K562 (cell line): ENCODE data around the gene DGLUCY. TPM values are rescaled to one million over a fixed set of nuclear protein-coding genes. Genes with fewer than 3 reads are reported as not detected.

Experiments used
- ATAC-seq: fragments of 200-7000 bp; cut with Tn5 transposase; 3 replicates; pipeline ENCODE4 v1.9.1; 2020; ENCODE audit warnings: moderate library complexity
- BruUV-seq: library from RNA; stranded (reverse); fragments of 400-500 nt; replicated peaks from 2 replicates; lab custom pipeline; 2021; lab: Mats Ljungman, UMichigan
- CTCF ChIA-PET: fragments of 300-600 bp; formaldehyde crosslinking; extraction: SDS; loops from one replicate; lab custom pipeline; 2021; ENCODE audit warnings: low intra/inter-chr PET ratio; lab: Yijun Ruan, JAX
- POLR2A ChIA-PET: fragments of 300-600, 350-650 bp; sonication (Branson Sonifier 250); formaldehyde crosslinking; extraction: SDS; loops from one replicate; lab custom pipeline; 2021; ENCODE audit warnings: antibody characterized with exemption, inconsistent platforms; lab: Yijun Ruan, JAX
- DNase-seq, 4 experiments: peaks; one replicate each; pipeline versions ENCODE4 v3.0.0 to v3.0.0-alpha.2; 2011 to 2018; ENCODE audit warnings: low spot score in 3 of 4, mixed read lengths in 3 of 4; ENCODE audit errors: extremely low read depth in 1 of 4
- FAIRE-seq: peaks from 2 replicates; lab custom pipeline; 2011; peaks lifted over from hg19 to GRCh38; lab: Jason Lieb, UNC
- H2AFZ ChIP-seq: 2 replicates; pipeline ENCODE4 v1.6.0; 2011; ENCODE audit warnings: low read depth, low read length, control low read depth, inconsistent platforms
- H3K27ac ChIP-seq: fragments of 200-600 bp; 3 replicates; pipeline ENCODE4 v1.8.0; 2011; ENCODE audit warnings: low read depth, mild to moderate bottlenecking, control low read depth, inconsistent platforms, low read length, moderate library complexity, mixed read lengths; ENCODE audit errors: extremely low read depth
- H3K27me3 ChIP-seq, 2 experiments: fragments of 300-600 bp in 1 of 2; 2 replicates in 1 of 2; 3 replicates in 1 of 2; pipeline versions ENCODE4 v1.6.0 to v1.8.0; 2011; ENCODE audit warnings: inconsistent platforms in 2 of 2, low read length in 2 of 2, mild to moderate bottlenecking in 1 of 2, mixed read lengths in 1 of 2, moderate library complexity in 1 of 2; ENCODE audit not compliant: control insufficient read depth in 2 of 2, insufficient read depth in 2 of 2
- H3K36me3 ChIP-seq: fragments of 300-600 bp; 3 replicates; pipeline ENCODE4 v1.8.0; 2011; ENCODE audit warnings: mild to moderate bottlenecking, low read length, inconsistent platforms; ENCODE audit not compliant: control insufficient read depth, insufficient read depth
- H3K4me1 ChIP-seq, 2 experiments: fragments of 200-600 bp in 1 of 2; replicated peaks in 1 of 2; 2 replicates in 1 of 2; 3 replicates in 1 of 2; pipeline versions ENCODE4 v1.5.1 to v1.8.0; 2011; ENCODE audit warnings: inconsistent platforms in 2 of 2, low read length in 2 of 2, mild to moderate bottlenecking in 1 of 2, mixed read lengths in 1 of 2, moderate library complexity in 1 of 2; ENCODE audit not compliant: control insufficient read depth in 2 of 2, insufficient read depth in 2 of 2
- H3K4me2 ChIP-seq: 2 replicates; pipeline ENCODE4 v1.6.1; 2011; ENCODE audit warnings: low read length, control low read depth, inconsistent platforms, mixed read lengths; ENCODE audit not compliant: insufficient read depth
- H3K4me3 ChIP-seq: fragments of 200-600 bp; sonication (generic), shearing (Covaris generic); 2 replicates; pipeline ENCODE4 v1.5.1; 2016; ENCODE audit warnings: control low read depth, inconsistent platforms
- H3K79me2 ChIP-seq: fragments of 200-600 bp; 3 replicates; pipeline ENCODE4 v1.8.0; 2011; ENCODE audit warnings: low read length, inconsistent platforms; ENCODE audit not compliant: control insufficient read depth, insufficient read depth
- H3K9ac ChIP-seq, 2 experiments: 2 replicates each; pipeline versions ENCODE4 v1.6.0 to v1.6.1; 2011; ENCODE audit warnings: low read depth in 2 of 2, low read length in 2 of 2, control low read depth in 1 of 2, inconsistent platforms in 1 of 2, mild to moderate bottlenecking in 1 of 2, mixed read lengths in 1 of 2; ENCODE audit not compliant: insufficient read depth in 1 of 2
- H3K9me1 ChIP-seq: one replicate; pipeline ENCODE4 v1.6.0; 2011; ENCODE audit warnings: inconsistent platforms, mild to moderate bottlenecking, low read length, moderate library complexity; ENCODE audit not compliant: control insufficient read depth, insufficient read depth
- H3K9me3 ChIP-seq: replicated peaks from 2 replicates; pipeline ENCODE4 v1.5.1; 2011; ENCODE audit warnings: low read depth, low read length, inconsistent platforms; ENCODE audit not compliant: control insufficient read depth, insufficient read depth
- H4K20me1 ChIP-seq: replicated peaks from 2 replicates; pipeline ENCODE4 v1.6.1; 2011; ENCODE audit warnings: low read length, inconsistent platforms, mixed read lengths; ENCODE audit not compliant: control insufficient read depth, insufficient read depth
- POLR2G ChIP-seq: fragments of 200-400 bp; formaldehyde crosslinking; IDR thresholded peaks from 2 replicates; pipeline ENCODE4 v1.6.1; 2017; ENCODE audit warnings: low read depth, mild to moderate bottlenecking, antibody characterized with exemption, low read length, moderate library complexity
- SRSF9 ChIP-seq: fragments of 200-400 bp; formaldehyde crosslinking; IDR thresholded peaks from 2 replicates; pipeline ENCODE4 v1.6.1; 2017; ENCODE audit warnings: low read depth, low read length, borderline replicate concordance
- ZC3H4 ChIP-seq: sonication (generic); formaldehyde crosslinking; IDR thresholded peaks from 2 replicates; pipeline ENCODE4 v1.9.0; 2021; ENCODE audit warnings: missing genetic modification reagents, borderline replicate concordance
- ZNF121 ChIP-seq: sonication (generic); formaldehyde crosslinking; conservative IDR thresholded peaks from 2 replicates; pipeline ENCODE4 v1.8.0; 2022; ENCODE audit warnings: missing genetic modification reagents
- WGBS: fragments of 100-300 bp; shearing (Covaris generic); methylation state at CpG from one replicate; pipeline ENCODE4 v1.1.6; 2016; ENCODE audit warnings: low coverage, mixed read lengths; ENCODE audit not compliant: insufficient coverage; ENCODE audit errors: missing lambda C conversion rate; 5-methylcytosine and 5-hydroxymethylcytosine counted together
- in situ Hi-C: fragments of 300-500 bp; cut with MboI; formaldehyde crosslinking; loops from 4 replicates; pipeline ENCODE4 v1.15.0; 2018; ENCODE audit warnings: inconsistent platforms, mixed read lengths
- intact Hi-C: fragments of 100-400 bp; cut with micrococcal nuclease; formaldehyde crosslinking; loops from 2 replicates; pipeline ENCODE4 v1.14.2; 2022
- polyA plus RNA-seq, 8 experiments: library from polyadenylated mRNA; depleted of rRNA in 4 of 8; stranded (reverse) in 5 of 8; unstranded in 3 of 8; fragments of >200 nt; fragmentation: Nextera tagmentation in 2 of 8; fragmentation: Illumina TruSeq in 1 of 8; extraction: Ambion mirVana in 2 of 8; extraction: Trizol in 1 of 8; gene quantifications; 2 replicates each; pipeline versions ENCODE4 v1.2.1 to v1.2.3, GENCODE V29; 2011 to 2014; ENCODE audit warnings: inconsistent platforms in 1 of 8, missing spikeins in 1 of 8
- total RNA-seq, 7 experiments: library from RNA; depleted of rRNA in 6 of 7; stranded (reverse); fragments of >200 nt in 6 of 7; fragmentation: Illumina TruSeq in 2 of 7; extraction: Trizol in 2 of 7; gene quantifications; 2 replicates each; pipeline versions ENCODE4 v1.2.1 to v1.2.3, GENCODE V29; 2011 to 2021; ENCODE audit warnings: low replicate concordance in 1 of 7

DGLUCY gene
- total and polyA plus RNA-seq, 9 of the 15 experiments (the other 6 are each of a cell fraction or from before 2014, with no cell fraction given): 9.9 to 28.4 (median 21.0) TPM

DNA sequence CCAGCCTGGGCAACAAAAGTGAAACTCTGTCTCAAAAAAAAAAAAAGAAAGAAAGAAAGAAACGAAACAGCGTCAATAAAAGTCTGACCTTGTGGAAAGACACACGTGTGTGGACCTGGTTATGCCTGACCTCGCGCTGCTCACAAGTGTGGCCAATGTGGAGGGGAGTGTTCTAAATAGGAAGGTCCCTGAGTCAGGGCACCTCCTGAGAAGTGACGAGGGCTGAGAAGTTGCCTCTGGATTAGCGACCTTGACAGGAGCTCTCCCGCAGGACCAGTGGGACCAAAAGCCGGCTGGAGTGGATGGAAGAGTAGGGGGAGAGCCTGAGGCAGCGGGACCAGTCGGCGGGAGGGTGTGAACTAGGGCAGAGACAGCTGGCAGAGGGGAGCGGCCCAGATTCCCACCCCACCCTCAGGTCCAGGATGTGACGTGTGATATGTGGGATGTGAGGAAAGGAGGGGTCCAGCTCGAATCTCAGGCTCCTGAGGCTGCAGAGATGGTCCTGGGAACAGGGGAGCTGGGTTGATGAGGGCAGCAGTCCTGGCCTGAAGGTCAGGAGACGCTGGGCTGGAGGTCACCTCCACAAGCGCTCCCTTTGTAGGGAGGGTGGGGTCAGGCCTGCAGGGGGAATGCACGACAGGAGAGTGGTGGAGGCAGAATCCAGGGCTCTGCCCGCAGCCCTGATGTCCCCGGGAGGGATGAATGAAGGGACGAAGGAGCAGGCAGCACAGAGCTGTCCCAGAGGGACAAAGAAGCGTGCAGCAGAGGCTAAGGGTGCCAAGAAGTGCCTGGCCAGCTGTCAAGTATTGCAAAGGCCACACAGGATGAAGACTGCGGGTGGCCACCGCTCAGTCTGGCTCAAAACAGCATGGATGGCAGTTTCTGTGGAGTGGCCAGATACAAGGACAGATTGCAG is 155.5 kb downstream of the DGLUCY start:
- no peak for FAIRE-seq
- Histone ChIP-seq H3K27ac (peak overlapping the region; percentile 49; the same call in 2 of the 3 replicates), H3K9me3 (no peaks in the 10 kb centered on the region), H3K4me3 (no peak overlapping the region), H3K27me3 (no peaks in the 10 kb centered on the region), H2AFZ (no peak overlapping the region), H3K9ac (peak overlapping the region in 1 of 2 experiments; percentile 78; a peak in 2 of 4 replicates), H3K36me3 (peaks cover 11% of the 10 kb centered on the region; the same call in 1 of the 3 replicates), H3K4me1 (peaks cover 35 to 41% of the 10 kb centered on the region in 2 experiments), H3K79me2 (peaks cover 15% of the 10 kb centered on the region), H4K20me1 (no peaks in the 10 kb centered on the region), H3K4me2 (no peak overlapping the region), H3K9me1 (no peaks in the 10 kb centered on the region)
- ChIA-PET POLR2A (interaction anchor here (1.5 kb wide), 1 partner anchor 12 kb away, joined by 3 read pairs; no protein-coding TSS in a partner anchor), CTCF (no interaction called here)
- BruUV-seq: no TSS peak
- intact Hi-C loops: loop anchor here (5.0 kb wide), 1 partner anchor 67 kb away; no protein-coding TSS in a partner anchor
- no peak for ATAC-seq
- 56% methylated on average over 3 of the region's 24 CpGs for WGBS
- DNase-seq: no peak
- in situ Hi-C loops: no loop called here
- TF ChIP-seq SRSF9 (no peak), POLR2G (0 out of 2 replicates have a peak, but pooled peaks have one; percentile 36)

DNA sequence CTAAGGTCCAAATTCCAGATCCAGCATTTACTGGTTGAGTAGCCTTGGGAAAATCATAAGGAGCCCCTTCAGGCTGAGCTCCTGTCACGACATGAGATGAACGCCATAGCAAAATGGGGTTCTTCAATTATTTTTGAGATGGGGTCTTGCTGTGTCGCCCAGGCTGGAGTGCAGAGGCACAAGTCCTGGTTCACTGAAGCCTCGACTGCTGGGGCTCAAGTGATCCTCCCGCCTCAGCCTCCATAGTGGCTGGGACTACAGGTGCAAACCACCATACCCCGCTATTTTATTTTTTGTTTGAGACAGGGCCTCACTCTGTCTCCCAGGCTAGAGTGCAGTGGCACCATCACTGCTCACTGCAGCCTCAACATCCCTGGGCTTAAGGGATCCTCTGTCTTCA is 156.3 kb downstream of the DGLUCY start:
- TF ChIP-seq ZNF121 (peak; percentile 27; the same call in 1 of the 2 replicates), ZC3H4 (CRISPR knock-in tag) (no peak)
- TF ChIP-seq, all 486 proteins: peak for 1
- Histone ChIP-seq H3K79me2 (peaks cover 7% of the 10 kb centered on the region), H4K20me1 (no peaks in the 10 kb centered on the region), H3K4me1 (peaks cover 32 to 33% of the 10 kb centered on the region in 2 experiments), H3K9me3 (no peaks in the 10 kb centered on the region), H3K27me3 (no peaks in the 10 kb centered on the region), H3K36me3 (peaks cover 11% of the 10 kb centered on the region; the same call in 2 of the 3 replicates), H3K4me3 (no peak overlapping the region), H3K4me2 (no peak overlapping the region), H2AFZ (no peak overlapping the region), H3K9me1 (no peaks in the 10 kb centered on the region), H3K27ac (no peak overlapping the region), H3K9ac (no peak overlapping the region)
- in situ Hi-C loops: no loop called here
- intact Hi-C loops: no loop called here
- no TSS peak for BruUV-seq
- no peak for DNase-seq
- no peak for ATAC-seq
- POLR2A ChIA-PET: no interaction called here
- FAIRE-seq: no peak
- WGBS: 91% methylated on average over 5 of the region's 6 CpGs
- CTCF ChIA-PET: no interaction called here
